Vein endothelial cell (primary cell): ENCODE measurements around the gene TEPSIN. TPM values are rescaled to one million over a fixed set of nuclear protein-coding genes. Genes with fewer than 3 reads are reported as not detected.

Source experiments
- total RNA-seq: library from RNA; depleted of rRNA; stranded (reverse); fragments of >200 nt; gene quantifications from 2 replicates; pipeline ENCODE4 v1.2.3, GENCODE V29; 2012

Gene TEPSIN, protein sequence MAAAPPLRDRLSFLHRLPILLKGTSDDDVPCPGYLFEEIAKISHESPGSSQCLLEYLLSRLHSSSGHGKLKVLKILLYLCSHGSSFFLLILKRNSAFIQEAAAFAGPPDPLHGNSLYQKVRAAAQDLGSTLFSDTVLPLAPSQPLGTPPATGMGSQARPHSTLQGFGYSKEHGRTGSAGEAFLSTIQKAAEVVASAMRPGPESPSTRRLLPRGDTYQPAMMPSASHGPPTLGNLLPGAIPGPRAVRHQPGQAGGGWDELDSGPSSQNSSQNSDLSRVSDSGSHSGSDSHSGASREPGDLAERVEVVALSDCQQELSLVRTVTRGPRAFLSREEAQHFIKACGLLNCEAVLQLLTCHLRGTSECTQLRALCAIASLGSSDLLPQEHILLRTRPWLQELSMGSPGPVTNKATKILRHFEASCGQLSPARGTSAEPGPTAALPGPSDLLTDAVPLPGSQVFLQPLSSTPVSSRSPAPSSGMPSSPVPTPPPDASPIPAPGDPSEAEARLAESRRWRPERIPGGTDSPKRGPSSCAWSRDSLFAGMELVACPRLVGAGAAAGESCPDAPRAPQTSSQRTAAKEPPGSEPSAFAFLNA
- total RNA-seq, result 20.5 and 29.4 TPM in 2 replicates

DNA sequence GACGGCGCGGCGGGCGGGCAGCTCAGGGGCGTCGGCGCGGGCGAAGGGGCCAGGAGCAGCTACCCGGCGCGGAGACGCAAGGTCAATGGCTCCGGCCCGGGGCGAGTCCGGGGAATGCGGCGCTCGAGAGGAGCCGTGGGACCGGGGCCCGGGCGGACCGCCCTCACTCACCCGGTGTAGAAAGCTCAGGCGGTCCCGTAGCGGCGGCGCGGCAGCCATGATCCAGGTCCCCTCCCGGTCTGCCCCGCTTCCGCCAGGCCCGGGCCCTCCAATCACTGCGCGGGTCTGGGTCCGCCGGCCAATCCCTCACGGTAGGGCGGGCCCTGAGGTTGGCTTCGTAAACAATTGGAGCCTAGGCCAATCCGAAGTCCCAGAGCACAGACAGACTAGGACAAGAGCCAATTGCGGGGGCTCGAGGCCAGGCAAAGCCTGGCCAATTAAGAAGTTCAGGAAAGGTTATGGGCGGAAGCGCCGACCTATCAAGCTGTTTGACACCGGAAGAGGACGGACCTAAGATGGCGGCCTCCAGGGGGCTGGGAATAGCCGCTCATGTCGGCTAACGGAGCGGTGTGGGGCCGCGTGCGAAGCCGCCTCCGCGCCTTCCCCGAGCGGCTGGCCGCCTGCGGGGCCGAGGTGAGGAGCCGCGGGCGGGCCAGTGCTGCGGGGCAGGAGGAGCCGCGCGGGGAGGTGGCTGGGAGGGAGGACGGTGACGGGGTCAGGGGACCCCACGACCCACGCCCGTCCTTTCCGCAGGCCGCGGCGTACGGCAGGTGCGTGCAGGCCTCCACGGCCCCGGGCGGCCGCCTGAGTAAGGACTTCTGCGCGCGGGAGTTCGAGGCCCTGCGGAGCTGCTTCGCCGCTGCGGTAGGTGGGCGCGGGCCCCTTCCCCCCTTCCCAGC is at the start of gene TEPSIN, which contains the start of gene NDUFAF8:
TEPSIN (minus strand) TSS at position 241 of the 899 bp plus-strand sequence; CDS start at position 219, 22 bp downstream.
NDUFAF8 (plus strand) TSS at position 504 of the 899 bp plus-strand sequence; CDS start at position 550, 46 bp downstream.

DNA sequence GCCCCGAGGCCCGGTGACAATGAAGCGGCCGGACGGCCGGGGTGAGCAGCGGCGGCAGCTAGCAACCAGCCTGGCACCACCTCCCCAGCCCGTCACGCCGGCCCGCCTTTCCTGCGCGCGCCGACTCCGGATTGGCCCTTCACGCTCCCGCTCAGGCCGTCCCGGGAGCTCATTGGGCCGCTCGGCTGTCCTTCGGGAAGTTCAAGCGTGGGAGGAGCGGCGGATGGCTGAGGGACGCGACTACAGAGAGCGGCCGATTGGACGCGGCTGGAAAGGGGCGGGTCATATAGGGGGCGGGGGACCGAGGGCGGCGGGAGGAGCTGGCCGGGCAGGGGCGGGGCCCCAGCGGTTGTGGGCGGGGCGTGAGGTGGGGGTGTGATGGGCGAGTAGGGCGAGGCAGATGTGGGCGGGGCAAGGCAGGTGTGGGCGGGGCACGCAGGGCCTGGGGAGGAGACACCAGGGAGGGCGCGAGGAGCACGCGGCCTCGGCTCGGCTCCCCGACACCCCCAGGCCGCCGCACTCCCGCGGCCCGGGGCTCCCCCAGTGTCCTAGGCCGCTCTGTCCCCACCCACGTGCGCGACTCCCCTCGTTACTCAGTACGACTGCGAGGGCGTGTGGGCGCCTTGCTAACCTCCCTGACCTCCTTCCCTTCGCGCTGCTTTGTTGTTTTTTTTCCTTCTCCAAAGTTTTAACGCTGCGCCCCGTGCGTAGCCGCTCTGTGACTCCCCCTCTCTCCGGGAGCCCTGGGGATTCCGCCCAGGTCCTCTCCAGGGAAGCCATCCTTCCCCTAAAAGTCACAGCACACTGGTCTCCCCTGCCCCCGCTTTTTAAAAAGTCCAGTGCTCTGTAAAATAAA is 15.7 kb downstream of the TEPSIN start, which contains the start of gene CEP131:
CEP131 (minus strand) TSS at position 60 of the 856 bp plus-strand sequence. CDS start 2,909 bp downstream, outside the sequence.

Other genes starting within 250 kb of the TEPSIN start
- 27.6 and 34.9 TPM in 2 replicates for gene CHMP6, start 247.2 kb downstream of the TEPSIN start, total RNA-seq
- gene BAIAP2, start 203.9 kb downstream of the TEPSIN start, total RNA-seq, result 22.1 and 23.2 TPM in 2 replicates
- gene PVALEF, start 73.5 kb downstream of the TEPSIN start, total RNA-seq, result not detected in 2 replicates
- 3.1 and 5.6 TPM in 2 replicates for gene AATK, start 72.8 kb downstream of the TEPSIN start, total RNA-seq
- 9.7 and 12.4 TPM in 2 replicates for gene CEP131, start 16.1 kb downstream of the TEPSIN start, total RNA-seq
- 26.5 and 27.8 TPM in 2 replicates for gene NDUFAF8, start 263 bp upstream of the TEPSIN start, total RNA-seq
- gene SLC38A10, start 56.3 kb upstream of the TEPSIN start, total RNA-seq, result 57.4 and 69.6 TPM in 2 replicates
- 9.7 and 23.2 TPM in 2 replicates for gene BAHCC1, start 156.4 kb upstream of the TEPSIN start, total RNA-seq